Thyroid gland (tissue), 4 donors: ENCODE measurements around the gene CYP21A2. TPM values are rescaled to one million over a fixed set of nuclear protein-coding genes. Genes with fewer than 3 reads are reported as not detected.

Experiments
- DNase-seq, 2 donors: peaks; one replicate each; pipeline ENCODE4 v3.0.0-alpha.2; 2019
- H3K27ac ChIP-seq, 3 donors: fragments of 200-600 bp; sonication (generic); 1 replicate in 2 of 3; 2 replicates in 1 of 3; pipeline ENCODE4 v1.5.1; 2016 to 2019; ENCODE audit warnings: mild to moderate bottlenecking in 1 of 3, moderate library complexity in 1 of 3
- H3K27me3 ChIP-seq: fragments of 200-600 bp; sonication (generic); one replicate; pipeline ENCODE4 v1.5.1; 2019
- H3K36me3 ChIP-seq, 2 donors: fragments of 200-600 bp; sonication (generic); one replicate each; pipeline ENCODE4 v1.5.1; 2016 to 2019
- H3K4me1 ChIP-seq, 2 donors: fragments of 200-600 bp; sonication (generic); one replicate each; pipeline ENCODE4 v1.5.1; 2017 to 2019
- H3K4me3 ChIP-seq, 3 donors: fragments of 200-600 bp; sonication (generic); replicated peaks in 1 of 3; 1 replicate in 2 of 3; 2 replicates in 1 of 3; pipeline ENCODE4 v1.5.1; 2016; ENCODE audit warnings: mild to moderate bottlenecking in 1 of 3
- H3K9me3 ChIP-seq: fragments of 200-600 bp; sonication (generic); one replicate; pipeline ENCODE4 v1.5.1; 2017
- CTCF ChIP-seq, 6 experiments: fragments of 200-600 bp in 3 of 6; fragments of 450-650 bp in 3 of 6; sonication (generic) in 3 of 6; IDR thresholded peaks; one replicate each; pipeline ENCODE4 v1.5.1; 2016 to 2019; ENCODE audit warnings: antibody characterized with exemption in 6 of 6, mild to moderate bottlenecking in 2 of 6, inconsistent platforms in 1 of 6, moderate library complexity in 1 of 6
- POLR2A ChIP-seq, 2 donors: fragments of 450-650 bp; IDR thresholded peaks; one replicate each; pipeline ENCODE4 v1.6.1; 2017; ENCODE audit warnings: antibody characterized with exemption in 2 of 2, mild to moderate bottlenecking in 2 of 2, moderate library complexity in 1 of 2
- WGBS, 2 donors: methylation state at CpG; one replicate each; pipeline ENCODE4 v1.1.5; 2017; 5-methylcytosine and 5-hydroxymethylcytosine counted together
- intact Hi-C: fragments of 100-400 bp; cut with DNase I; formaldehyde crosslinking; loops from one replicate; pipeline ENCODE4 v1.15.1; 2023
- total RNA-seq, 4 donors: library from RNA; depleted of rRNA; stranded (reverse); fragments of >200 nt; gene quantifications; one replicate each; pipeline ENCODE4 v1.2.3, GENCODE V29; 2016

CYP21A2 gene
- total RNA-seq, 4 donors from 2014 or later, result 0.24 to 1.7 (median 0.33) TPM; not detected in 1

DNA sequence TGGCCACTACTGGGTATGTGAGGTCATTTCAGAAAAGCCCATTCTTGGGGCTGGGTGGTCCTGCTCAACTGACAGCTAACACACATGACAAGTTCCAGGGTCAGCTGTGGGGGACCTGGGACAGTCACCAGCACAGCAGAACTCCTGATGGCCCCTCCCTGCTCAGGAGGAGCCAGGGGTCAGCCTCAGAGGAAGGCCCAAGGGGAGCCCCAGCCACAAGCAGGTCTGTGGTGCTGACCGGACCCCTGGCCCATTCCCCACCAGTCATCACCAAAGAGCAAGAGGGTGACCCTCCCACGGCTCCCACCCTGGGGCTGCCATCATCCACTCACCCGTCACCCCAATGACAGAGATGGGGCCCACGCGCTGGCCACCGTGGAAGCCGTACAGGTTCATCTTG, 18.0 kb downstream of the CYP21A2 start:
- no peak overlapping the region for H3K4me3 ChIP-seq
- WGBS, 2 donors, result 95% methylated on average over 6 of the region's 7 CpGs; no CpG with 5 or more reads in 1 of the 2 donors
- H3K27ac ChIP-seq, result no peak overlapping the region
- intact Hi-C loops, result no loop called here
- H3K4me1 ChIP-seq, result no peaks in the 10 kb centered on the region
- no peak for DNase-seq
- peaks cover 0 to 4% of the 10 kb centered on the region in 2 donors for H3K36me3 ChIP-seq
- H3K9me3 ChIP-seq, result no peaks in the 10 kb centered on the region
- no peak for TF ChIP-seq POLR2A (IDR thresholded peaks at IDR 0.05)
- no peak for TF ChIP-seq CTCF (IDR thresholded peaks at IDR 0.05)
- H3K27me3 ChIP-seq, result no peaks in the 10 kb centered on the region

GRCh38 chr6:32057966-32058365, 19.8 kb downstream of the CYP21A2 start:
- intact Hi-C loops, result no loop called here
- 78 to 84% methylated on average over 13 to 14 of the region's 17 CpGs for WGBS, 2 donors
- Histone ChIP-seq H3K36me3 (peaks cover 0 to 4% of the 10 kb centered on the region in 2 donors), H3K27ac (peak overlapping the region in 1 of 3 donors; percentile 13), H3K4me3 (no peak overlapping the region), H3K27me3 (no peaks in the 10 kb centered on the region), H3K9me3 (no peaks in the 10 kb centered on the region), H3K4me1 (no peaks in the 10 kb centered on the region)
- DNase-seq, result no peak
- TF ChIP-seq CTCF (IDR thresholded peaks at IDR 0.05) (no peak), POLR2A (IDR thresholded peaks at IDR 0.05) (no peak)

- no peaks in the 10 kb centered on the region for H3K4me1 ChIP-seq
- TF ChIP-seq CTCF (IDR thresholded peaks at IDR 0.05) (no peak), POLR2A (IDR thresholded peaks at IDR 0.05) (no peak)
- H3K27me3 ChIP-seq, result no peaks in the 10 kb centered on the region
- no peaks in the 10 kb centered on the region for H3K9me3 ChIP-seq
- peaks cover 0 to 4% of the 10 kb centered on the region in 2 donors for H3K36me3 ChIP-seq
- H3K27ac ChIP-seq, result no peak overlapping the region
- WGBS, 2 donors, result 74 to 79% methylated on average over 11 of the region's 11 CpGs
- intact Hi-C loops, result no loop called here
- no peak for DNase-seq
- no peak overlapping the region for H3K4me3 ChIP-seq
These were observed 20.3 kb downstream of the CYP21A2 start for GRCh38 chr6:32058511-32058963.

DNA sequence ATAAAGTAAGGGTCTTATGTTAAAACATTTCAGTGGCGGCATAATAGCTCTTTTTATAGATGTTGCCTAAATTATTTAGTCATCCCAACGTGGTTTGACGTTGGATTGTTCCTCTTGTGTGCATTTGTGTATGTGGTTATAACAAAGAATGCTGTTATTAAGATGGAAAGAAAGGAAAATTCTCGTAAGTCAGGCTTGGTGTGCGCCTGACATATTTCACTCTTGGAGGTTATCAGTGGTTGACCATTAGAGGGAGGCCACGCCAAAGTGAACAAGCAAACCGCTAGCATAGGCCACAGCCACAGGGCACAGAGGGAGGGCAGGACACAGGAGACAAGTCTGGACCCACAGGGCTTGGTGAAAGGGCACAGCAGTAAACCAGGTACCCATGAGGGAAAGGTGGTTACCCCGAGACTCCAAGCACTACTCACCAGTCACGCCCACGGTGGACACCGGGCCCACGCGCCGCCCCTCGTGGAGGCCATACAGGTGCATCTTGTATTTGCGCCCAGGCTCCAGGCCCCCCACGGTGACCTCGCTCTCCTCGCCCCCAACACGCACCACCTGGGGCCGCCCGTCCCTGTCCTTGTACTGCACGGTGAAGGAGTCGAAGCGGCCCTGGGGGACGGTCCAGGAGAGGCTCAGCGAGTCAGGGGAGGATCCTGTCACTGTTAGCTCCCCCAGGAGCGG, 22.9 kb downstream of the CYP21A2 start:
- peaks cover 0 to 4% of the 10 kb centered on the region in 2 donors for H3K36me3 ChIP-seq
- intact Hi-C loops, result no loop called here
- 88 to 94% methylated on average over 20 to 26 of the region's 28 CpGs for whole genome bisulfite sequencing, 2 donors

More for the DNA sequence above, 22.9 kb downstream of the CYP21A2 start:
- Histone ChIP-seq H3K27me3 (no peaks in the 10 kb centered on the region), H3K27ac (no peak overlapping the region), H3K9me3 (no peaks in the 10 kb centered on the region), H3K4me1 (no peaks in the 10 kb centered on the region), H3K4me3 (no peak overlapping the region)
- TF ChIP-seq CTCF (IDR thresholded peaks at IDR 0.05) (no peak), POLR2A (IDR thresholded peaks at IDR 0.05) (no peak)
- DNase-seq, result no peak
